Measurements from ENCODE around the gene RTN1.
A peak's percentile ranks its signal among the peaks of the same experiment; 100 is the strongest.

Gene RTN1

DNA sequence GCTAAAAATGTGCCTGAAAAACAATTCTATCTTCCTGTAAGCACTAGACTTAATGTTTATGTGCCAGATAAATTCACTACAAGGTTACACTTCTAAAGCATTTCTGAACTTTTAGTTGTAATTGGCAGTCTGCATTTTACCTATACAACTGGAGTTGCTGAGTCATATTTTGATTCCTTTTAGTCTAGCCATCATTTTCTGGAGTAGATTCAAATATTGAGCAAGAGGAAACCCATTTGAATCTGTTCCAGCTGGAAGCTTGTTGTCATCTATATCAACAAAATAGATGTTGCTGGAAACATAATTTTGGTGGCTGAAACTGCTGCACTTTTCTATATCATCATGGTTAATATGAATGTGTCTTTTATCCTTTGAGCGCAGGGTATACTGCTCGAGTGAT lies 171.8 kb downstream of the RTN1 start:
- peak; percentile 75 for DNase-seq (ENCODE audit: low read depth)
- TF ChIP-seq, protein P1, sequence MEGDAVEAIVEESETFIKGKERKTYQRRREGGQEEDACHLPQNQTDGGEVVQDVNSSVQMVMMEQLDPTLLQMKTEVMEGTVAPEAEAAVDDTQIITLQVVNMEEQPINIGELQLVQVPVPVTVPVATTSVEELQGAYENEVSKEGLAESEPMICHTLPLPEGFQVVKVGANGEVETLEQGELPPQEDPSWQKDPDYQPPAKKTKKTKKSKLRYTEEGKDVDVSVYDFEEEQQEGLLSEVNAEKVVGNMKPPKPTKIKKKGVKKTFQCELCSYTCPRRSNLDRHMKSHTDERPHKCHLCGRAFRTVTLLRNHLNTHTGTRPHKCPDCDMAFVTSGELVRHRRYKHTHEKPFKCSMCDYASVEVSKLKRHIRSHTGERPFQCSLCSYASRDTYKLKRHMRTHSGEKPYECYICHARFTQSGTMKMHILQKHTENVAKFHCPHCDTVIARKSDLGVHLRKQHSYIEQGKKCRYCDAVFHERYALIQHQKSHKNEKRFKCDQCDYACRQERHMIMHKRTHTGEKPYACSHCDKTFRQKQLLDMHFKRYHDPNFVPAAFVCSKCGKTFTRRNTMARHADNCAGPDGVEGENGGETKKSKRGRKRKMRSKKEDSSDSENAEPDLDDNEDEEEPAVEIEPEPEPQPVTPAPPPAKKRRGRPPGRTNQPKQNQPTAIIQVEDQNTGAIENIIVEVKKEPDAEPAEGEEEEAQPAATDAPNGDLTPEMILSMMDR (IDR thresholded peaks at IDR 0.05; ENCODE audit: insufficient read depth, low read depth, low read length, missing control alignments) = no peak
- no peak overlapping the region for H3K4me3 ChIP-seq (ENCODE audit: low read length)

DNA sequence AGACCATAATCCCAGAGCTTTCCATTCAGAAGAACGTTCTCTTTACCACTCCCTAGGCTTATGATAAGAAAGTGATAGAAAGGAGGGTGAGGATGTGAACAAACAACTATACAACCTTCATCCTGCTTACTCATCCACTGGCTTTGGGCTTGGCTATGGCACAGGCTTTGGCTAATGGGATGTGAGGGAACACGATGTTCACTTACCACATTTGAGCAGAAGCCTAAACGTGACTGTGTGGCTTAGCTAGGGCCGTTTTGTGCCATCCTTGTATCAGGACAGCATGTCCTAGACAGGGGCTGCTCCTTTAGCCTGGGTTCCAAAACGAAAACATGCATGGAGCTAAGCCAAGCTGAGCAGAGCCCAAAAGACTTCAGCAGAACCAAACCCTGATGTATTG lies 175.4 kb downstream of the RTN1 start:
- TF ChIP-seq, protein P1 (IDR thresholded peaks at IDR 0.05; ENCODE audit: insufficient read depth, low read depth, low read length, missing control alignments) = no peak
- peak; percentile 22 for DNase-seq (ENCODE audit: low read depth)
- H3K4me3 ChIP-seq (ENCODE audit: low read length) = no peak overlapping the region

DNA sequence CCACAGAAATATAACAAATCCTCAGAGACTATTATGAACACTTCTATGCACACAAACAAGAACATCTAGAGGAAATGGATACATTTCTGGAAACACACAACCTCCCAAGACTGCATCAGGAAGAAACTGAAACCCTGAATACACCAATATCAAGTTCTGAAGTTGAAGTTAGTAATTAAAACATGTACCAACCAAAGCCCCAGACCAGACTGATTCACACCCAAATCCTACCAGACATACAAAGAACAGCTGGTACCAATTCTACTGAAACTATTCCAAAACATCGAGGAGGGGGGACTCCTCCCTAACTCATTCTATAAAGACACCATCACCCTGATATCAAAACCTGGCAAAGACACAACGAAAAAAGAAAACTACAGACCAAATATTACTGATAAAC lies 179.3 kb downstream of the RTN1 start:
- no peak overlapping the region for H3K4me3 ChIP-seq (ENCODE audit: low read length)
- no peak for DNase-seq (ENCODE audit: low read depth)
- TF ChIP-seq, protein P1 (IDR thresholded peaks at IDR 0.05; ENCODE audit: insufficient read depth, low read depth, low read length, missing control alignments) = no peak

DNA sequence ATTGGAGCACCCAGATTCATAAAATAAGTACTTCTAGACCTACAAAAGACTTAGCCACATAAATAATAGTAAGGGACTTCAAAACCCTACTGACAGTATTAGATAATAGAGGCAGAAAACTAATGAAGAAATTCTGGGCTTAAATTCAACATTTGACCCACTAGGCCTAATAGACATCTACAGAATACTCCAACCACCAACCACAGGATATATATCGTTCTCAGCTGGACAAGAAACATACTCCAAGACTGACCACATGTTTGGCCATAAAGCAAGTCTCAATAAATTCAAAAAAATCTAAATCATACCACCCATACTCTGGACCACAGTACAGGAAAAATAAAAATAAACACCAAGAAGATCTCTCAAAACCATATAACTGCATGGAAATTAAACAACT lies 180.2 kb downstream of the RTN1 start:
- no peak overlapping the region for H3K4me3 ChIP-seq (ENCODE audit: low read length)
- TF ChIP-seq, protein P1 (IDR thresholded peaks at IDR 0.05; ENCODE audit: insufficient read depth, low read depth, low read length, missing control alignments) = no peak
- DNase-seq (ENCODE audit: low read depth) = no peak

DNA sequence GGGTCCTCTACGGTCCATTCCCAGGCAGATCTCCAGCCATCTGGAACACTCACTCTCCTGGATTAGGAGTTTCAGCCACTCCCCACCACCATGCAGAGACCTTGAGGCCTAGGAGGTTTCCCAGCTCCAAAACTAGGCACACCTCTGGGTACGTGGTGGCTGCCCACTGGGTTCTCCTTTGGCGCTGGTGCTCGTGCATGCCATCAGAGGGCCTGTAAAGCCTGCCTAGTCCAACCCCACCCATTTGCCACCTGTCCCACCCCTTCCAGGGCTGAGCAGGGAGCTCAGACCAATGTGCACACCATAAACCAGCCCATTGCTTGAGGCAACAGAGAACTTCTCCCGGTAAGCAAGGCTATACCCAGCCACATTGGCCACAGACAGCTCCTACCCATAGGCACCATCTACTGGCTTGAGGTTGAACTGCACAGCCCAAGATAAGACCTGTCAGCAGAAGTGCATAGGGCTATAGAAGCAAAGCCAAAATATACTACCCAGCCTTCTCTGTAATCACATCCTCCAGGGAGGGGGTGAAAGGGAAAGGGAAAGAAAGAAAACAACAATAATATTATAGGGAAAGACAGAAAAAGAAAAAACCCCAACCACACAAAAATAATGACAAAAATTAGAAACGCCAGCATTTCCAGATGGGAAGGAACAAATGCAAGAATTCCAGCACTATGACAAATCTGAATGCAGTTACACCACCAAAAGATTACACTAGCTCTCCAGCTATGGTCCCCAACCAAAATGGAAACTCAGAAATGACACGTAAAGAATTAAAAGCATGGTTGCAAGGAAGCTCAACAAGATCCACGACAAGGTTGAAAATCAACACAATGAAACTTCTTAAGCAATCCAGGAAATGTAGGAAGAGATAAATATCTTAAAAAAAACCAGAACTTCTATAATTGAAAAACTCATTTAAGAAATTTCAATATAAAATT lies 182.1 kb downstream of the RTN1 start:
- TF ChIP-seq, protein P1 (IDR thresholded peaks at IDR 0.05; ENCODE audit: insufficient read depth, low read depth, low read length, missing control alignments) = peak; percentile 88
- no peak overlapping the region for H3K4me3 ChIP-seq (ENCODE audit: low read length)
- DNase-seq (ENCODE audit: low read depth) = peak; percentile 73

DNA sequence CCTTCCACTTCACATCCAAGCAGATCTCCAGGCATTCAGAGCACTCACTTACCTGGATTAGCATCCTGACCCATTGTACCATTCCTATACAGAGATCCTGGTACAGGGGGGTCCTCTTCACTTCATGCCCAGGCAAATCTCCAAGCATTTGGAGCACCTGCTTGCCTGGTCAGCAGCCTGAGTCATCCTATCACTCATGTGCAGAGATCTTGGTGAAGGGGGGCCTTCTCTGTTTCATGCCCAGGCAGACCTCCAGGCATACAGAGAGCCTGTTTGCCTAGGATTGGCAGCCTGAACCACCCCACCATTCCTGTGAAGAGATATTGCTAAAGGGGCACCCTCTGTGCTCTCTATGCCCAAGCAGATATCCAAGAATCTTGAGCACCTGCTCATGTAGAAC lies 182.9 kb downstream of the RTN1 start:
- peak; percentile 19 for DNase-seq (ENCODE audit: low read depth)

More for the DNA sequence above, 182.9 kb downstream of the RTN1 start:
- TF ChIP-seq, protein P1 (IDR thresholded peaks at IDR 0.05; ENCODE audit: insufficient read depth, low read depth, low read length, missing control alignments) = no peak
- H3K4me3 ChIP-seq (ENCODE audit: low read length) = no peak overlapping the region

Data from epithelial cell of esophagus (primary cell).